HepG2 (cell line): ENCODE measurements around the gene CST4. TPM values are rescaled to one million over a fixed set of nuclear protein-coding genes. Genes with fewer than 3 reads are reported as not detected.

ENCODE experiments used
- ADNP ChIP-seq: sonication (generic); formaldehyde crosslinking; IDR thresholded peaks from 2 replicates; pipeline ENCODE4 v1.4.0; 2020; ENCODE audit warnings: missing genetic modification reagents
- ATF6 ChIP-seq: sonication (generic); formaldehyde crosslinking; conservative IDR thresholded peaks from 2 replicates; pipeline ENCODE4 v1.4.0; 2020; ENCODE audit warnings: missing genetic modification reagents
- CENPT ChIP-seq: sonication (generic); formaldehyde crosslinking; IDR thresholded peaks from 2 replicates; pipeline ENCODE4 v1.8.0; 2022; ENCODE audit warnings: low read depth, mild to moderate bottlenecking, moderate library complexity, missing genetic modification reagents
- KLF11 ChIP-seq: IDR thresholded peaks from 2 replicates; pipeline ENCODE4 v1.6.1; 2016; ENCODE audit warnings: missing compliant biosample characterization
- MATR3 ChIP-seq: sonication (generic); formaldehyde crosslinking; IDR thresholded peaks from 2 replicates; pipeline ENCODE4 v1.4.0; 2020; ENCODE audit warnings: missing genetic modification reagents
- NFIC ChIP-seq: IDR thresholded peaks from 2 replicates; pipeline ENCODE4 v1.6.1; 2012; ENCODE audit warnings: mild to moderate bottlenecking, low read length, inconsistent platforms
- PRPF4 ChIP-seq: fragments of 200-400 bp; formaldehyde crosslinking; IDR thresholded peaks from 2 replicates; pipeline ENCODE4 v1.6.1; 2016; ENCODE audit warnings: low read length, low read depth; ENCODE audit not compliant: poor library complexity, severe bottlenecking
- SNAPC5 ChIP-seq: sonication (generic); formaldehyde crosslinking; IDR thresholded peaks from 2 replicates; pipeline ENCODE4 v1.8.1; 2023; ENCODE audit warnings: mild to moderate bottlenecking, missing genetic modification reagents, borderline replicate concordance
- U2AF2 ChIP-seq: fragments of 200-400 bp; formaldehyde crosslinking; IDR thresholded peaks from 2 replicates; pipeline ENCODE4 v1.6.1; 2017; ENCODE audit warnings: low read depth, mild to moderate bottlenecking, low read length
- ZFP62 ChIP-seq: sonication (generic); formaldehyde crosslinking; IDR thresholded peaks from 2 replicates; pipeline ENCODE4 v1.4.0; 2020; ENCODE audit warnings: missing genetic modification reagents
- ZNF501 ChIP-seq: sonication (generic); formaldehyde crosslinking; IDR thresholded peaks from 2 replicates; pipeline ENCODE4 v1.5.1; 2020; ENCODE audit warnings: mild to moderate bottlenecking, moderate library complexity, missing genetic modification reagents
- ZNF576 ChIP-seq: sonication (generic); formaldehyde crosslinking; IDR thresholded peaks from 2 replicates; pipeline ENCODE4 v1.4.0; 2020; ENCODE audit warnings: mild to moderate bottlenecking, missing genetic modification reagents
- ZNF619 ChIP-seq: sonication (generic); formaldehyde crosslinking; IDR thresholded peaks from 2 replicates; pipeline ENCODE4 v1.4.0; 2020; ENCODE audit warnings: mild to moderate bottlenecking, missing genetic modification reagents
- ZNF850 ChIP-seq: sonication (generic); formaldehyde crosslinking; conservative IDR thresholded peaks from 2 replicates; pipeline ENCODE4 v1.9.0; 2021; ENCODE audit warnings: mild to moderate bottlenecking, missing genetic modification reagents
- ZSCAN30 ChIP-seq: sonication (generic); formaldehyde crosslinking; IDR thresholded peaks from 2 replicates; pipeline ENCODE4 v1.5.0; 2020; ENCODE audit warnings: mild to moderate bottlenecking, missing genetic modification reagents
- ZSCAN31 ChIP-seq: sonication (generic); formaldehyde crosslinking; IDR thresholded peaks from 2 replicates; pipeline ENCODE4 v1.5.0; 2020; ENCODE audit warnings: low read depth, mild to moderate bottlenecking, missing genetic modification reagents
- polyA plus RNA-seq, 8 experiments: library from polyadenylated mRNA; depleted of rRNA in 3 of 8; stranded (reverse) in 7 of 8; unstranded in 1 of 8; fragments of >200 nt; fragmentation: Illumina TruSeq in 4 of 8; extraction: Trizol in 4 of 8; gene quantifications; 2 replicates each; pipeline versions ENCODE4 v1.2.1 to v1.2.3, GENCODE V29; 2011 to 2016; ENCODE audit warnings: low read depth in 4 of 8, missing spikeins in 1 of 8, mixed read lengths in 1 of 8; ENCODE audit not compliant: insufficient read depth in 1 of 8
- total RNA-seq, 5 experiments: library from RNA; depleted of rRNA; stranded (reverse); fragments of >200 nt; fragmentation: Illumina TruSeq; extraction: Trizol; gene quantifications; 2 replicates each; pipeline ENCODE4 v1.2.3, GENCODE V29; 2016; ENCODE audit warnings: low read depth in 1 of 5
- TF ChIP-seq, protein P1 (sequence below): sonication (generic); formaldehyde crosslinking; IDR thresholded peaks from 2 replicates; pipeline ENCODE4 v1.5.0; 2020; ENCODE audit warnings: mild to moderate bottlenecking, missing genetic modification reagents, borderline replicate concordance
- TF ChIP-seq, protein P2 (sequence below): sonication (generic); formaldehyde crosslinking; IDR thresholded peaks from 2 replicates; pipeline ENCODE4 v1.5.0; 2020; ENCODE audit warnings: missing genetic modification reagents

Gene CST4
- total and polyA plus RNA-seq, 2 of the 13 experiments (the other 11 are each of a cell fraction or from before 2014, with no cell fraction given): not detected

- peak; percentile 4; the same call in 1 of the 2 replicates for TF ChIP-seq CENPT (CRISPR knock-in tag)
- peak; percentile 77 for TF ChIP-seq ZNF501
- no peak for TF ChIP-seq ZNF850 (CRISPR knock-in tag)
- TF ChIP-seq ZSCAN30: no peak
- TF ChIP-seq ADNP: no peak
- TF ChIP-seq SNAPC5 (CRISPR knock-in tag): no peak
- no peak; the same call in 1 of the 2 replicates for TF ChIP-seq ZSCAN31 (CRISPR knock-in tag)
- TF ChIP-seq NFIC: no peak
- TF ChIP-seq, protein P1, sequence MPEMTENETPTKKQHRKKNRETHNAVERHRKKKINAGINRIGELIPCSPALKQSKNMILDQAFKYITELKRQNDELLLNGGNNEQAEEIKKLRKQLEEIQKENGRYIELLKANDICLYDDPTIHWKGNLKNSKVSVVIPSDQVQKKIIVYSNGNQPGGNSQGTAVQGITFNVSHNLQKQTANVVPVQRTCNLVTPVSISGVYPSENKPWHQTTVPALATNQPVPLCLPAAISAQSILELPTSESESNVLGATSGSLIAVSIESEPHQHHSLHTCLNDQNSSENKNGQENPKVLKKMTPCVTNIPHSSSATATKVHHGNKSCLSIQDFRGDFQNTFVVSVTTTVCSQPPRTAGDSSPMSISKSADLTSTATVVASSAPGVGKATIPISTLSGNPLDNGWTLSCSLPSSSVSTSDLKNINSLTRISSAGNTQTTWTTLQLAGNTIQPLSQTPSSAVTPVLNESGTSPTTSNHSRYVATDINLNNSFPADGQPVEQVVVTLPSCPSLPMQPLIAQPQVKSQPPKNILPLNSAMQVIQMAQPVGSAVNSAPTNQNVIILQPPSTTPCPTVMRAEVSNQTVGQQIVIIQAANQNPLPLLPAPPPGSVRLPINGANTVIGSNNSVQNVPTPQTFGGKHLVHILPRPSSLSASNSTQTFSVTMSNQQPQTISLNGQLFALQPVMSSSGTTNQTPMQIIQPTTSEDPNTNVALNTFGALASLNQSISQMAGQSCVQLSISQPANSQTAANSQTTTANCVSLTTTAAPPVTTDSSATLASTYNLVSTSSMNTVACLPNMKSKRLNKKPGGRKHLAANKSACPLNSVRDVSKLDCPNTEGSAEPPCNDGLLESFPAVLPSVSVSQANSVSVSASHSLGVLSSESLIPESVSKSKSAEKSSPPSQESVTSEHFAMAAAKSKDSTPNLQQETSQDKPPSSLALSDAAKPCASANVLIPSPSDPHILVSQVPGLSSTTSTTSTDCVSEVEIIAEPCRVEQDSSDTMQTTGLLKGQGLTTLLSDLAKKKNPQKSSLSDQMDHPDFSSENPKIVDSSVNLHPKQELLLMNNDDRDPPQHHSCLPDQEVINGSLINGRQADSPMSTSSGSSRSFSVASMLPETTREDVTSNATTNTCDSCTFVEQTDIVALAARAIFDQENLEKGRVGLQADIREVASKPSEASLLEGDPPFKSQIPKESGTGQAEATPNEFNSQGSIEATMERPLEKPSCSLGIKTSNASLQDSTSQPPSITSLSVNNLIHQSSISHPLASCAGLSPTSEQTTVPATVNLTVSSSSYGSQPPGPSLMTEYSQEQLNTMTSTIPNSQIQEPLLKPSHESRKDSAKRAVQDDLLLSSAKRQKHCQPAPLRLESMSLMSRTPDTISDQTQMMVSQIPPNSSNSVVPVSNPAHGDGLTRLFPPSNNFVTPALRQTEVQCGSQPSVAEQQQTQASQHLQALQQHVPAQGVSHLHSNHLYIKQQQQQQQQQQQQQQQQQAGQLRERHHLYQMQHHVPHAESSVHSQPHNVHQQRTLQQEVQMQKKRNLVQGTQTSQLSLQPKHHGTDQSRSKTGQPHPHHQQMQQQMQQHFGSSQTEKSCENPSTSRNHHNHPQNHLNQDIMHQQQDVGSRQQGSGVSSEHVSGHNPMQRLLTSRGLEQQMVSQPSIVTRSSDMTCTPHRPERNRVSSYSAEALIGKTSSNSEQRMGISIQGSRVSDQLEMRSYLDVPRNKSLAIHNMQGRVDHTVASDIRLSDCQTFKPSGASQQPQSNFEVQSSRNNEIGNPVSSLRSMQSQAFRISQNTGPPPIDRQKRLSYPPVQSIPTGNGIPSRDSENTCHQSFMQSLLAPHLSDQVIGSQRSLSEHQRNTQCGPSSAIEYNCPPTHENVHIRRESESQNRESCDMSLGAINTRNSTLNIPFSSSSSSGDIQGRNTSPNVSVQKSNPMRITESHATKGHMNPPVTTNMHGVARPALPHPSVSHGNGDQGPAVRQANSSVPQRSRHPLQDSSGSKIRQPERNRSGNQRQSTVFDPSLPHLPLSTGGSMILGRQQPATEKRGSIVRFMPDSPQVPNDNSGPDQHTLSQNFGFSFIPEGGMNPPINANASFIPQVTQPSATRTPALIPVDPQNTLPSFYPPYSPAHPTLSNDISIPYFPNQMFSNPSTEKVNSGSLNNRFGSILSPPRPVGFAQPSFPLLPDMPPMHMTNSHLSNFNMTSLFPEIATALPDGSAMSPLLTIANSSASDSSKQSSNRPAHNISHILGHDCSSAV (CRISPR knock-in tag): no peak
- TF ChIP-seq ZNF576 (CRISPR knock-in tag): no peak
- no peak for TF ChIP-seq PRPF4
- no peak for TF ChIP-seq ATF6 (CRISPR knock-in tag)
- TF ChIP-seq ZFP62 (CRISPR knock-in tag): no peak
- no peak for TF ChIP-seq MATR3 (CRISPR knock-in tag)
- TF ChIP-seq, protein P2, sequence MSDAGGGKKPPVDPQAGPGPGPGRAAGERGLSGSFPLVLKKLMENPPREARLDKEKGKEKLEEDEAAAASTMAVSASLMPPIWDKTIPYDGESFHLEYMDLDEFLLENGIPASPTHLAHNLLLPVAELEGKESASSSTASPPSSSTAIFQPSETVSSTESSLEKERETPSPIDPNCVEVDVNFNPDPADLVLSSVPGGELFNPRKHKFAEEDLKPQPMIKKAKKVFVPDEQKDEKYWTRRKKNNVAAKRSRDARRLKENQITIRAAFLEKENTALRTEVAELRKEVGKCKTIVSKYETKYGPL (CRISPR knock-in tag): no peak; the same call in 1 of the 2 replicates
- TF ChIP-seq U2AF2: no peak
- no peak for TF ChIP-seq ZNF619 (CRISPR knock-in tag)
- peak; percentile 78; the same call in 1 of the 2 replicates for TF ChIP-seq KLF11 (CRISPR knock-in tag)
These were observed 47.9 kb downstream of the CST4 start (continued) for GRCh38 chr20:23640671-23641667.
